B cell (primary cell): ENCODE measurements around the gene ABCA9. TPM values are rescaled to one million over a fixed set of nuclear protein-coding genes. Genes with fewer than 3 reads are reported as not detected.

Experiments
- ATAC-seq: fragments of 200-7000 bp; cut with Tn5 transposase; one replicate; pipeline ENCODE4 v1.10.0; 2021; ENCODE audit warnings: low read depth, mild to moderate bottlenecking, moderate number of reproducible peaks, moderate library complexity
- CTCF ChIA-PET: fragments of 350-600 bp; sonication (Branson Sonifier 250); formaldehyde crosslinking; loops from one replicate; lab custom pipeline; 2021; ENCODE audit warnings: antibody characterized with exemption, inconsistent platforms; lab: Charles Lee
- POLR2A ChIA-PET: fragments of 350-600 bp; sonication (Branson Sonifier 250); formaldehyde crosslinking; loops from one replicate; lab custom pipeline; 2021; ENCODE audit warnings: antibody characterized with exemption; lab: Charles Lee
- DNase-seq: peaks from one replicate; pipeline ENCODE4 v3.0.0; 2013
- H2AFZ ChIP-seq: 2 replicates; pipeline ENCODE4 v1.6.1; 2012; ENCODE audit warnings: mild to moderate bottlenecking, low read depth, low read length; ENCODE audit not compliant: insufficient read depth, poor library complexity, severe bottlenecking
- H3K27ac ChIP-seq, 2 donors: 1 replicate in 1 of 2; 2 replicates in 1 of 2; pipeline ENCODE4 v1.5.1; 2012 to 2013; ENCODE audit warnings: low read length in 2 of 2, mild to moderate bottlenecking in 2 of 2, moderate library complexity in 1 of 2
- H3K27me3 ChIP-seq, 4 experiments: fragments of 200-600 bp in 1 of 4; sonication (generic) in 1 of 4; replicated peaks in 1 of 4; 1 replicate in 2 of 4; 2 replicates in 2 of 4; pipeline versions ENCODE4 v1.6.1 to v1.7.0; 2013 to 2016; ENCODE audit warnings: low read length in 3 of 4, mild to moderate bottlenecking in 2 of 4, mixed read lengths in 1 of 4, moderate library complexity in 1 of 4; ENCODE audit not compliant: insufficient read depth in 4 of 4, control insufficient read depth in 3 of 4; ENCODE audit errors: control extremely low read depth in 1 of 4
- H3K36me3 ChIP-seq, 2 experiments: replicated peaks in 1 of 2; 1 replicate in 1 of 2; 2 replicates in 1 of 2; pipeline versions ENCODE4 v1.6.1 to v1.7.1; 2013; ENCODE audit warnings: low read length in 1 of 2; ENCODE audit not compliant: insufficient read depth in 2 of 2, control insufficient read depth in 1 of 2; ENCODE audit errors: control extremely low read depth in 1 of 2, extremely low read depth in 1 of 2
- H3K4me1 ChIP-seq, 2 donors: fragments of 200-600 bp in 1 of 2; sonication (generic) in 1 of 2; 1 replicate in 1 of 2; 2 replicates in 1 of 2; pipeline versions ENCODE4 v1.5.1 to v1.6.1; 2013 to 2017; ENCODE audit warnings: low read length in 2 of 2; ENCODE audit not compliant: control insufficient read depth in 2 of 2, insufficient read depth in 2 of 2
- H3K4me2 ChIP-seq: replicated peaks from 2 replicates; pipeline ENCODE3; 2012; ENCODE audit warnings: mild to moderate bottlenecking, low read depth, low read length; ENCODE audit not compliant: poor library complexity, severe bottlenecking
- H3K4me3 ChIP-seq, 5 experiments: fragments of 200-600 bp in 1 of 5; sonication (generic) in 1 of 5; 1 replicate in 3 of 5; 2 replicates in 2 of 5; pipeline versions ENCODE4 v1.5.1 to v1.7.0; 2011 to 2016; ENCODE audit warnings: low read length in 4 of 5, mild to moderate bottlenecking in 4 of 5, low read depth in 2 of 5, control low read depth in 1 of 5, moderate library complexity in 1 of 5; ENCODE audit not compliant: insufficient read depth in 1 of 5; ENCODE audit errors: control extremely low read depth in 1 of 5, extremely low read depth in 1 of 5
- H3K79me2 ChIP-seq: fragments of 200-600 bp; sonication (generic); one replicate; pipeline ENCODE4 v1.6.0; 2016; ENCODE audit warnings: low read length; ENCODE audit not compliant: control insufficient read depth, insufficient read depth
- H3K9ac ChIP-seq: fragments of 200-600 bp; sonication (generic); 2 replicates; pipeline ENCODE4 v1.6.1; 2017; ENCODE audit warnings: mild to moderate bottlenecking, low read length, moderate library complexity
- H3K9me3 ChIP-seq, 3 donors: one replicate each; pipeline versions ENCODE4 v1.6.1 to v1.7.1; 2013; ENCODE audit warnings: low read length in 2 of 3; ENCODE audit not compliant: control insufficient read depth in 2 of 3, insufficient read depth in 1 of 3; ENCODE audit errors: control extremely low read depth in 1 of 3
- H4K20me1 ChIP-seq: 2 replicates; pipeline ENCODE4 v1.6.0; 2012; ENCODE audit warnings: mild to moderate bottlenecking, low read length; ENCODE audit not compliant: insufficient read depth, control insufficient read depth, poor library complexity, severe bottlenecking
- H3K27ac Mint-ChIP-seq: one replicate; pipeline ENCODE4 v1.8.0; 2021; ENCODE audit warnings: mixed read lengths
- H3K27me3 Mint-ChIP-seq: one replicate; pipeline ENCODE4 v1.8.0; 2021; ENCODE audit warnings: mixed read lengths
- H3K4me1 Mint-ChIP-seq: one replicate; pipeline ENCODE4 v1.8.0; 2021; ENCODE audit warnings: mixed read lengths
- H3K4me3 Mint-ChIP-seq: one replicate; pipeline ENCODE4 v1.8.0; 2021; ENCODE audit warnings: mixed read lengths
- H3K9me3 Mint-ChIP-seq: one replicate; pipeline ENCODE4 v1.8.0; 2022; ENCODE audit warnings: mixed read lengths; ENCODE audit not compliant: insufficient read depth
- CTCF ChIP-seq: fragments of 200-600 bp; IDR thresholded peaks from one replicate; pipeline ENCODE4 v1.8.0; 2022; ENCODE audit warnings: antibody characterized with exemption, mild to moderate bottlenecking
- EZH2 ChIP-seq: IDR thresholded peaks from 2 replicates; pipeline ENCODE4 v1.6.1; 2012; ENCODE audit warnings: borderline replicate concordance, low read depth, mild to moderate bottlenecking, moderate library complexity, low read length; ENCODE audit not compliant: insufficient read depth, poor library complexity, severe bottlenecking
- WGBS: methylation state at CpG from one replicate; pipeline ENCODE4 v1.1.5; 2013; ENCODE audit warnings: missing lambda C conversion rate; ENCODE audit not compliant: insufficient coverage; 5-methylcytosine and 5-hydroxymethylcytosine counted together
- intact Hi-C: fragments of 100-400 bp; cut with micrococcal nuclease; formaldehyde crosslinking; loops from one replicate; pipeline ENCODE4 v1.10.0; 2022
- polyA plus RNA-seq: library from polyadenylated mRNA; depleted of rRNA; stranded (reverse); fragments of >200 nt; gene quantifications from 2 replicates; pipeline ENCODE4 v1.2.3, GENCODE V29; 2012
- total RNA-seq, 2 donors: library from RNA; stranded (reverse); fragments of 120-200 nt in 1 of 2; gene quantifications; 1 replicate in 1 of 2; 2 replicates in 1 of 2; pipeline versions ENCODE4 v1.2.3 to v1.2.4, GENCODE V29; 2013 to 2022

The ABCA9 gene
- total and polyA plus RNA-seq, 2 donors (not counting 1 experiment from before 2014, with no cell fraction given), result 0.06 to 0.91 TPM

GRCh38 chr17:68954146-68954896 lies 106.4 kb downstream of the ABCA9 start:
- H3K4me2 ChIP-seq, result no peak overlapping the region
- Mint-ChIP-seq H3K9me3 (peaks cover 4% of the 10 kb centered on the region), H3K4me3 (no peak overlapping the region), H3K27ac (no peak overlapping the region), H3K4me1 (no peaks in the 10 kb centered on the region), H3K27me3 (peaks cover 3% of the 10 kb centered on the region)
- H3K9ac ChIP-seq, result no peak overlapping the region
- no peak overlapping the region for H2AFZ ChIP-seq
- TF ChIP-seq EZH2 (no peak), CTCF (no peak)
- H3K4me3 ChIP-seq, result no peak overlapping the region
- H3K4me1 ChIP-seq, result no peaks in the 10 kb centered on the region
- WGBS, result 100% methylated on average over 1 of the region's 4 CpGs
- no peaks in the 10 kb centered on the region for H3K36me3 ChIP-seq
- no peak for ATAC-seq
- H3K9me3 ChIP-seq, result no peaks in the 10 kb centered on the region
- H3K27me3 ChIP-seq, result peaks cover 0 to 7% (median 0%) of the 10 kb centered on the region in 4 experiments
- POLR2A ChIA-PET, result no interaction called here
- no peak overlapping the region for H3K27ac ChIP-seq
- DNase-seq, result no peak
- H3K79me2 ChIP-seq, result no peaks in the 10 kb centered on the region
- H4K20me1 ChIP-seq, result no peaks in the 10 kb centered on the region
- intact Hi-C loops, result no loop called here
- CTCF ChIA-PET, result interaction anchor here (0.6 kb wide), 1 partner anchor 10 kb away, joined by 4 read pairs; no protein-coding TSS in a partner anchor

DNA sequence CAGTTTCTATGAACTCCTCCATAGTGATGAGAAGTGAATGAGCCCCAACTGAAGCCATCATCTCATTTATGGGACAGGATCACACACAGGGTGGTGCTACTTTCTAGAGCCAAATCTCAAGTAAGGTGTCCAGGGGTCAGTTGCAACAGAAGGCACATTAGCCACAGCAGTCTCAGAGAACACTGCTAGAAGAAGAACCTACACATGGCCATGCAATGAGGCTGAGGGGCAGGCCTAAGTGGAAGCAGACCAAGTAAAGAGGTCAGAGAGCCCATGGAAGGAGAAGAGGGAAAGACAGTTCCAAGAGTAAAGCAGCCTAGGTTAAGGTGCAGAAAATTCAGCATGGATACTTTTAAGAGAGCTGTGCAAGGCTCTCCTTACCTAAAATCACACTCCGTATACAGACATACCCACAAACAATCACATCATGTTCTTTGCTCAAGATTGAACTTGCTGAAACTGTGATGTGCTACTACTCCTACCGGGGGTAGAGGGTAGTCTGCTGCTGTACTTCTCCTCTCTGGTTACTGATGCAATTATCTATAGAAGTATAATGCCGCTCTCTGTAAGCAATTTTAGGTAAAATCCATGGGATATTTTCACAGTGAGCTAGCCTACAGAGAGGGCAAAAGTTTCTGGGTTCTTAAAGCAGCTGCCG lies 107.3 kb downstream of the ABCA9 start:
- Histone ChIP-seq H3K27ac (no peak overlapping the region), H3K4me1 (no peaks in the 10 kb centered on the region), H3K4me3 (no peak overlapping the region), H3K9ac (no peak overlapping the region), H3K79me2 (no peaks in the 10 kb centered on the region), H3K27me3 (peaks cover 0 to 7% (median 0%) of the 10 kb centered on the region in 4 experiments), H3K4me2 (no peak overlapping the region), H4K20me1 (no peaks in the 10 kb centered on the region), H3K36me3 (no peaks in the 10 kb centered on the region), H2AFZ (no peak overlapping the region), H3K9me3 (no peaks in the 10 kb centered on the region)
- Mint-ChIP-seq H3K4me1 (no peaks in the 10 kb centered on the region), H3K4me3 (no peak overlapping the region), H3K27me3 (peaks cover 3% of the 10 kb centered on the region), H3K9me3 (no peaks in the 10 kb centered on the region), H3K27ac (no peak overlapping the region)
- intact Hi-C loops, result no loop called here
- ChIA-PET POLR2A (no interaction called here), CTCF (no interaction called here)
- DNase-seq (no peak), ATAC-seq (no peak)
- 80% methylated on average over 1 of the region's 4 CpGs for WGBS
- TF ChIP-seq EZH2 (no peak), CTCF (no peak)
